OCI-LY3 (cell line): ENCODE data around the gene EEF2K.

Experiments
- H2AFZ ChIP-seq: fragments of 200-600, 300-600 bp; shearing (Covaris generic); 2 replicates; pipeline ENCODE4 v1.6.0; 2014; ENCODE audit warnings: antibody characterized with exemption, low read depth, low read length
- H3K27ac ChIP-seq: fragments of 200-600, 300-600 bp; sonication (generic); 2 replicates; pipeline ENCODE4 v1.5.1; 2014; ENCODE audit warnings: mild to moderate bottlenecking, low read length, moderate library complexity, mixed read lengths
- H3K27me3 ChIP-seq: fragments of 200-600, 300-600 bp; sonication (generic); 2 replicates; pipeline ENCODE4 v1.6.1; 2014; ENCODE audit warnings: low read depth, low read length, mixed read lengths
- H3K36me3 ChIP-seq: fragments of 200-600, 300-600 bp; sonication (generic); replicated peaks from 2 replicates; pipeline ENCODE3; 2014; ENCODE audit warnings: low read depth, low read length, mixed read lengths
- H3K4me1 ChIP-seq: fragments of 300-600, 200-600 bp; sonication (generic); 2 replicates; pipeline ENCODE4 v1.6.1; 2014; ENCODE audit warnings: low read length, mixed read lengths
- H3K4me2 ChIP-seq: fragments of 200-600, 300-600 bp; sonication (generic); 2 replicates; pipeline ENCODE4 v1.6.1; 2014; ENCODE audit warnings: low read length, mixed read lengths
- H3K4me3 ChIP-seq: fragments of 300-600, 200-600 bp; sonication (generic); 2 replicates; pipeline ENCODE4 v1.5.1; 2014; ENCODE audit warnings: antibody characterized with exemption, mild to moderate bottlenecking, low read length, moderate library complexity
- H3K79me2 ChIP-seq: fragments of 300-600, 200-600 bp; shearing (Covaris generic); 2 replicates; pipeline ENCODE4 v1.6.1; 2014; ENCODE audit warnings: mild to moderate bottlenecking, low read length, mixed read lengths
- H3K9ac ChIP-seq: fragments of 300-600, 200-600 bp; shearing (Covaris generic); 2 replicates; pipeline ENCODE4 v1.6.0; 2014; ENCODE audit warnings: mild to moderate bottlenecking, low read length, moderate library complexity
- H3K9me3 ChIP-seq: fragments of 200-600, 300-600 bp; shearing (Covaris generic); 2 replicates; pipeline ENCODE4 v1.6.1; 2014; ENCODE audit warnings: low read length, mixed read lengths; ENCODE audit not compliant: insufficient read depth
- H4K20me1 ChIP-seq: fragments of 200-600, 300-600 bp; sonication (generic); 2 replicates; pipeline ENCODE4 v1.6.1; 2016; ENCODE audit warnings: low read length, mixed read lengths; ENCODE audit not compliant: insufficient read depth
- CTCF ChIP-seq: fragments of 200-600, 300-600 bp; sonication (generic); IDR thresholded peaks from 2 replicates; pipeline ENCODE4 v1.5.1; 2014; ENCODE audit warnings: antibody characterized with exemption, low read length, low read depth
- EZH2phosphoT487 ChIP-seq: fragments of 200-600 bp; shearing (Covaris generic); IDR thresholded peaks from 2 replicates; pipeline ENCODE4 v1.6.1; 2018; ENCODE audit warnings: antibody characterized with exemption, mixed run types, low read depth

The EEF2K gene

GRCh38 chr16:22327446-22327775 is 121.3 kb downstream of the EEF2K start:
- H3K4me3 ChIP-seq, result no peak overlapping the region
- no peak overlapping the region for H3K27ac ChIP-seq
- H3K36me3 ChIP-seq, result peaks cover 42% of the 10 kb centered on the region
- H3K4me1 ChIP-seq, result no peaks in the 10 kb centered on the region
- no peaks in the 10 kb centered on the region for H3K9me3 ChIP-seq
- H3K9ac ChIP-seq, result no peak overlapping the region
- no peak overlapping the region for H2AFZ ChIP-seq
- H3K79me2 ChIP-seq, result peaks cover 3% of the 10 kb centered on the region; the same call in 1 of the 2 replicates
- H4K20me1 ChIP-seq, result no peaks in the 10 kb centered on the region; the same call in 1 of the 2 replicates
- no peaks in the 10 kb centered on the region for H3K27me3 ChIP-seq
- H3K4me2 ChIP-seq, result no peak overlapping the region
- TF ChIP-seq EZH2phosphoT487 (no peak), CTCF (no peak)

GRCh38 chr16:22328081-22328725 is 122.1 kb downstream of the EEF2K start:
- Histone ChIP-seq H3K27me3 (no peaks in the 10 kb centered on the region), H3K79me2 (peaks cover 3% of the 10 kb centered on the region; the same call in 1 of the 2 replicates), H3K36me3 (peaks cover 42% of the 10 kb centered on the region), H3K4me3 (no peak overlapping the region), H3K4me2 (no peak overlapping the region), H2AFZ (no peak overlapping the region), H4K20me1 (no peaks in the 10 kb centered on the region), H3K4me1 (no peaks in the 10 kb centered on the region), H3K9me3 (no peaks in the 10 kb centered on the region), H3K9ac (no peak overlapping the region), H3K27ac (no peak overlapping the region)
- TF ChIP-seq EZH2phosphoT487, result no peak
- no peak for TF ChIP-seq CTCF

- Histone ChIP-seq H3K4me3 (no peak overlapping the region), H3K4me1 (no peaks in the 10 kb centered on the region), H3K27ac (no peak overlapping the region), H2AFZ (no peak overlapping the region), H3K9ac (no peak overlapping the region), H3K27me3 (no peaks in the 10 kb centered on the region), H3K36me3 (peaks cover 50% of the 10 kb centered on the region), H3K9me3 (no peaks in the 10 kb centered on the region), H3K4me2 (no peak overlapping the region), H4K20me1 (no peaks in the 10 kb centered on the region), H3K79me2 (peaks cover 3% of the 10 kb centered on the region; the same call in 1 of the 2 replicates)
- TF ChIP-seq CTCF (no peak), EZH2phosphoT487 (no peak)
Measured at GRCh38 chr16:22329199-22329695, 123.2 kb downstream of the EEF2K start.

- Histone ChIP-seq H3K9ac (no peak overlapping the region), H2AFZ (no peak overlapping the region), H3K9me3 (no peaks in the 10 kb centered on the region), H3K79me2 (peaks cover 3% of the 10 kb centered on the region; the same call in 1 of the 2 replicates), H3K4me1 (no peaks in the 10 kb centered on the region), H3K27me3 (no peaks in the 10 kb centered on the region), H3K4me2 (no peak overlapping the region), H3K4me3 (no peak overlapping the region), H4K20me1 (no peaks in the 10 kb centered on the region), H3K36me3 (peaks cover 61% of the 10 kb centered on the region), H3K27ac (no peak overlapping the region; the same call in 1 of the 2 replicates)
- TF ChIP-seq EZH2phosphoT487 (no peak), CTCF (no peak)
Measured at GRCh38 chr16:22330326-22330725, 124.2 kb downstream of the EEF2K start.
